Coronary artery (tissue), 2 donors: Measurements from ENCODE around the gene MYO5A.
"Not testable (repeated sequence)": the region's sequence is repeated elsewhere in the genome, so short reads cannot be mapped to it uniquely, and the experiment has no call there.

Experiments used
- DNase-seq: peaks from one replicate; pipeline ENCODE4 v3.0.0-alpha.2; 2017; ENCODE audit warnings: low spot score
- H3K27ac ChIP-seq, 2 donors: fragments of 200-600 bp; sonication (generic); one replicate each; pipeline ENCODE4 v1.5.1; 2016 to 2019
- H3K4me3 ChIP-seq: fragments of 200-600 bp; sonication (generic); 2 replicates; pipeline ENCODE4 v1.5.1; 2016; ENCODE audit warnings: mild to moderate bottlenecking, moderate library complexity
- TF ChIP-seq, protein P1 (sequence below): fragments of 200-600 bp; sonication (generic); IDR thresholded peaks from one replicate; pipeline ENCODE4 v1.5.1; 2019; ENCODE audit warnings: antibody characterized with exemption

The MYO5A gene

GRCh38 chr15:52462806-52463360 is 65.8 kb downstream of the MYO5A start:
- TF ChIP-seq, protein P1, sequence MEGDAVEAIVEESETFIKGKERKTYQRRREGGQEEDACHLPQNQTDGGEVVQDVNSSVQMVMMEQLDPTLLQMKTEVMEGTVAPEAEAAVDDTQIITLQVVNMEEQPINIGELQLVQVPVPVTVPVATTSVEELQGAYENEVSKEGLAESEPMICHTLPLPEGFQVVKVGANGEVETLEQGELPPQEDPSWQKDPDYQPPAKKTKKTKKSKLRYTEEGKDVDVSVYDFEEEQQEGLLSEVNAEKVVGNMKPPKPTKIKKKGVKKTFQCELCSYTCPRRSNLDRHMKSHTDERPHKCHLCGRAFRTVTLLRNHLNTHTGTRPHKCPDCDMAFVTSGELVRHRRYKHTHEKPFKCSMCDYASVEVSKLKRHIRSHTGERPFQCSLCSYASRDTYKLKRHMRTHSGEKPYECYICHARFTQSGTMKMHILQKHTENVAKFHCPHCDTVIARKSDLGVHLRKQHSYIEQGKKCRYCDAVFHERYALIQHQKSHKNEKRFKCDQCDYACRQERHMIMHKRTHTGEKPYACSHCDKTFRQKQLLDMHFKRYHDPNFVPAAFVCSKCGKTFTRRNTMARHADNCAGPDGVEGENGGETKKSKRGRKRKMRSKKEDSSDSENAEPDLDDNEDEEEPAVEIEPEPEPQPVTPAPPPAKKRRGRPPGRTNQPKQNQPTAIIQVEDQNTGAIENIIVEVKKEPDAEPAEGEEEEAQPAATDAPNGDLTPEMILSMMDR: no peak
- DNase-seq: no peak
- Histone ChIP-seq H3K4me3 (no peak overlapping the region), H3K27ac (no peak overlapping the region)

- H3K4me3 ChIP-seq, H3K27ac ChIP-seq, DNase-seq: not testable (repeated sequence)
Observed at GRCh38 chr15:52459701-52460100, 69.0 kb downstream of the MYO5A start.

GRCh38 chr15:52459265-52459664 is 69.4 kb downstream of the MYO5A start:
- not testable (repeated sequence) for H3K4me3 ChIP-seq, DNase-seq, H3K27ac ChIP-seq

DNA sequence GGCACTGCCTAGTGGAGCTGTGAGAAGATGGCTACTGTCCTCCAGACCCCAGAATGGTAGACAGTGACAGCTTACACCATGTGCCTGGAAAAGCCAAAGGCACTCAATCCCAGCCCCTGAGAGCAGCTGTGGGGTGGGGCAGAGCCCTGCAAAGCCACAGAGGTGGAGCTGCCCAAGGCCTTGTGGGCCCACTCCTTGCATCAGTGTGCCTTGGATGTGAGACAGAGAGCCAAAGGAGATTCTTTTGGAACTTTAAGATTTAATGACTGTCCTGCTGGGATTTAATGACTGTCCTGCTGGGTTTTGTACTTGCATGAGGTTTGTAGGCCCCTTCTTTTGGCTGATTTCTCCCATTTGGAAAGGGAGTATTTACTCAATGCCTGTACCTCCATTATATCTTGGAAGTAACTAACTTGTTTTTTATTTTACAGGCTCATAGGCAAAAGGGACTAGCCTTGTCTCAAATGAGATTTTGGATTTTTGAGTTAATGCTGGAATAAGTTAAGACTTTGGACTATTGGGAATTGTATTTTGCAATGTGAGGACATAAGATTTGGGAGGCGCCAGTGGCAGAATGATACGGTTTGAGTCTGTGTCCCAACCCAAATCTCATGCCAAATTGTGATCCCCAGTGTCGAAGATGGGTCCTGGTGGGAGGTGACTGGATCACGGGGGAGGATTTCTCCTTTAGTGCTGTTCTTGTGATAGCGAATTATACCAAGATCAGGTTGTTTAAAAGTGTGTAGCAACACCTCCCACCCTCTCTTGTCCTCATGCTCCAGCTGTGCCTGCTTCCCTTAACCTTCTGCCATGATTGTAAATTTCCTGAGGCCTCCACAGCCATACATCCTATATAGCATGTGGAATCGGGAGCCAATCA is 80.4 kb downstream of the MYO5A start:
- no peak for DNase-seq
- TF ChIP-seq, protein P1: no peak
- Histone ChIP-seq H3K27ac (peak overlapping the region in 1 of 2 donors; percentile 42), H3K4me3 (no peak overlapping the region)

DNA sequence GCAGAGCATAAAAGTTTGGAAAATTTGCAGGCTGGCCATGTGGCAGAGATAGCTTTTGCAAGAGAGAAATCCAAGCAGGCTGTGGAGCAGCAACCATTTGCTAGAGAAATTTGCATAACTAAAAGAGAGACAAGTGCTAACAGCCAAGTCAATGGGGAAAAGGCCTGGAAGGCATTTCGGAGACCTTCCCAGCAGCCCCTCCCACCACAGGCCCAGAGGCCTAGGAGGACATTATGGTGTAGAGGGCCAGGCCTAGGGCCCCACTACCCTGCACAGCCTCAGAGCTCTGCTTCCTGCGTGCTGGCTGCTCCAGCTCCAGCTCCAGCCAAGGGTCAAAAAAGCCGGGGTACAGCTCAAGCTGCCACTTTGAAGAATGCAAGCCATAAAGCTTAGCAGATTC is 82.7 kb downstream of the MYO5A start:
- Histone ChIP-seq H3K4me3 (no peak overlapping the region), H3K27ac (peak overlapping the region in 1 of 2 donors; percentile 41)
- DNase-seq: no peak
- TF ChIP-seq, protein P1: no peak

GRCh38 chr15:52445553-52445952 is 83.1 kb downstream of the MYO5A start:
- TF ChIP-seq, protein P1: no peak
- peak overlapping the region in 1 of 2 donors; percentile 41 for H3K27ac ChIP-seq
- no peak overlapping the region for H3K4me3 ChIP-seq
- no peak for DNase-seq

- not testable (repeated sequence) for DNase-seq, H3K4me3 ChIP-seq, H3K27ac ChIP-seq
Observed at GRCh38 chr15:52443205-52443604, 85.5 kb downstream of the MYO5A start.

DNA sequence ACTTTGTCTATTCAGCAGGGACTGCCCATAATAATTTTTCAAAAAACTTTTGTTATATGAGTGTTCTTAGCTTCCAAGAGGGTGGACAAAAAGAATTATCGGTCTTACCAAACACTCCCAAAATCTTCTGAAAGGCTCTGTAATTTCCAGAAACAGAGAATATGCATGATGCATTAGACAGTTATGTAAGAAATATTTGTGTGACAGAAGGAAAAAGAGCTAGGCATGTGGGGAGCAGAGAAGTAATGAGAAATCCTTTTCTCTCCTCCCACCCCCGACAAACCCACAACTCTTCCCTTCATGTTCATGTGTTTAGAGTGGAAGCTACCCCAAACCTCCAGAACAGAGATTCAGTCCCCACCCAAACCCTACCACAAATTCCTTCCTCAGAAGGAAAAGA is 86.8 kb downstream of the MYO5A start:
- Histone ChIP-seq H3K27ac (no peak overlapping the region), H3K4me3 (no peak overlapping the region)
- no peak for DNase-seq
- TF ChIP-seq, protein P1: no peak
